Uterus (tissue), 4 donors: ENCODE data around the gene DNMBP. TPM values are rescaled to one million over a fixed set of nuclear protein-coding genes. Genes with fewer than 3 reads are reported as not detected.
A peak's percentile ranks its signal among the peaks of the same experiment; 100 is the strongest.

Experiments used
- DNase-seq, 2 donors: peaks; one replicate each; pipeline ENCODE4 v3.0.0-alpha.2; 2019 to 2020
- H3K27ac ChIP-seq, 2 donors: fragments of 200-600 bp; sonication (generic); 1 replicate in 1 of 2; 2 replicates in 1 of 2; pipeline ENCODE4 v1.5.1; 2016 to 2018
- H3K27me3 ChIP-seq, 2 donors: fragments of 200-600 bp; sonication (generic); one replicate each; pipeline ENCODE4 v1.5.1; 2018 to 2019; ENCODE audit warnings: control low read depth in 1 of 2
- H3K36me3 ChIP-seq, 2 donors: fragments of 200-600 bp; sonication (generic); one replicate each; pipeline ENCODE4 v1.5.1; 2019; ENCODE audit warnings: control low read depth in 1 of 2
- H3K4me1 ChIP-seq, 2 donors: fragments of 200-600 bp; sonication (generic); one replicate each; pipeline ENCODE4 v1.5.1; 2018 to 2019; ENCODE audit warnings: control low read depth in 1 of 2
- H3K4me3 ChIP-seq, 2 donors: fragments of 200-600 bp; sonication (generic); 1 replicate in 1 of 2; 2 replicates in 1 of 2; pipeline ENCODE4 v1.5.1; 2018 to 2019; ENCODE audit warnings: mild to moderate bottlenecking in 1 of 2
- H3K9me3 ChIP-seq, 2 donors: fragments of 200-600 bp; sonication (generic); one replicate each; pipeline ENCODE4 v1.5.1; 2019; ENCODE audit warnings: control low read depth in 1 of 2
- CTCF ChIP-seq, 4 experiments: fragments of 200-600 bp in 2 of 4; fragments of 450-650 bp in 2 of 4; sonication (generic) in 2 of 4; IDR thresholded peaks; one replicate each; pipeline ENCODE4 v1.5.1; 2016 to 2019; ENCODE audit warnings: antibody characterized with exemption in 4 of 4, mild to moderate bottlenecking in 2 of 4, moderate library complexity in 1 of 4
- POLR2A ChIP-seq, 2 donors: fragments of 450-650 bp; IDR thresholded peaks; one replicate each; pipeline ENCODE4 v1.6.1; 2016; ENCODE audit warnings: antibody characterized with exemption in 2 of 2, mild to moderate bottlenecking in 1 of 2, moderate library complexity in 1 of 2
- intact Hi-C: fragments of 100-400 bp; cut with DNase I; formaldehyde crosslinking; loops from one replicate; pipeline ENCODE4 v1.15.1; 2023; ENCODE audit warnings: low total_unique reads
- total RNA-seq, 4 donors: library from RNA; depleted of rRNA in 3 of 4; stranded (reverse); fragments of >200 nt in 3 of 4; gene quantifications; one replicate each; pipeline versions ENCODE4 v1.1.0 to v1.2.4, GENCODE V29; 2014 to 2023
- donor health status: DM: yes; HTN: yes; CAD: no.

Gene DNMBP
- total RNA-seq, 4 donors from 2014 or later, result 5.9 to 34.9 (median 22.4) TPM

GRCh38 chr10:99883523-99883922, 126.2 kb downstream of the DNMBP start:
- intact Hi-C loops, result no loop called here

GRCh38 chr10:99881371-99881770, 128.4 kb downstream of the DNMBP start:
- intact Hi-C loops, result no loop called here
- no peaks in the 10 kb centered on the region for H3K36me3 ChIP-seq
- no peak for DNase-seq
- no peaks in the 10 kb centered on the region for H3K9me3 ChIP-seq
- no peak overlapping the region for H3K4me3 ChIP-seq
- peak overlapping the region in 1 of 2 donors; percentile 13 for H3K27ac ChIP-seq
- H3K27me3 ChIP-seq, result no peaks in the 10 kb centered on the region
- no peaks in the 10 kb centered on the region for H3K4me1 ChIP-seq
- TF ChIP-seq CTCF (IDR thresholded peaks at IDR 0.05) (no peak), POLR2A (IDR thresholded peaks at IDR 0.05) (no peak)

More at GRCh38 chr10:99883523-99883922, 126.2 kb downstream of the DNMBP start:
- no peaks in the 10 kb centered on the region for H3K9me3 ChIP-seq
- no peak overlapping the region for H3K4me3 ChIP-seq
- H3K36me3 ChIP-seq, result no peaks in the 10 kb centered on the region
- TF ChIP-seq POLR2A (IDR thresholded peaks at IDR 0.05), result no peak
- no peak for TF ChIP-seq CTCF (IDR thresholded peaks at IDR 0.05)
- H3K27ac ChIP-seq, result no peak overlapping the region
- DNase-seq, result no peak
- no peaks in the 10 kb centered on the region for H3K4me1 ChIP-seq
- H3K27me3 ChIP-seq, result no peaks in the 10 kb centered on the region

- H3K27me3 ChIP-seq, result no peaks in the 10 kb centered on the region
- TF ChIP-seq CTCF (IDR thresholded peaks at IDR 0.05) (no peak), POLR2A (IDR thresholded peaks at IDR 0.05) (no peak)
- H3K36me3 ChIP-seq, result no peaks in the 10 kb centered on the region
- DNase-seq, result peak; percentile 21 to 26
- no peak overlapping the region for H3K4me3 ChIP-seq
- peak overlapping the region; percentile 13 to 50 for H3K27ac ChIP-seq
- no peaks in the 10 kb centered on the region for H3K4me1 ChIP-seq
- H3K9me3 ChIP-seq, result no peaks in the 10 kb centered on the region
- intact Hi-C loops, result no loop called here
These were observed 129.5 kb downstream of the DNMBP start for GRCh38 chr10:99880080-99880835.

GRCh38 chr10:99875473-99875872, 134.3 kb downstream of the DNMBP start:
- Histone ChIP-seq H3K36me3 (no peaks in the 10 kb centered on the region), H3K4me1 (no peaks in the 10 kb centered on the region), H3K4me3 (no peak overlapping the region), H3K27me3 (no peaks in the 10 kb centered on the region), H3K27ac (no peak overlapping the region), H3K9me3 (no peaks in the 10 kb centered on the region)
- no peak for TF ChIP-seq POLR2A (IDR thresholded peaks at IDR 0.05)
- no peak for TF ChIP-seq CTCF (IDR thresholded peaks at IDR 0.05)
- intact Hi-C loops, result no loop called here
- DNase-seq, result no peak

GRCh38 chr10:99874341-99875085, 135.2 kb downstream of the DNMBP start:
- Histone ChIP-seq H3K9me3 (no peaks in the 10 kb centered on the region), H3K4me1 (no peaks in the 10 kb centered on the region), H3K4me3 (no peak overlapping the region), H3K36me3 (no peaks in the 10 kb centered on the region), H3K27ac (no peak overlapping the region), H3K27me3 (no peaks in the 10 kb centered on the region)
- DNase-seq, result no peak
- TF ChIP-seq POLR2A (IDR thresholded peaks at IDR 0.05) (no peak), CTCF (IDR thresholded peaks at IDR 0.05) (no peak)
- intact Hi-C loops, result no loop called here
